Measurements from ENCODE around the gene TRIM16. TPM values are rescaled to one million over a fixed set of nuclear protein-coding genes. Genes with fewer than 3 reads are reported as not detected.

The TRIM16 gene
- total RNA-seq, 1 experiment from 2014 or later, result 17.7 TPM

GRCh38 chr17:15652960-15653359 lies 31.2 kb downstream of the TRIM16 start:
- no peak for DNase-seq
- H3K18ac ChIP-seq (ENCODE audit: insufficient read length, low read depth, low read length), result no peak overlapping the region
- H3K4me1 ChIP-seq (ENCODE audit: insufficient read depth, low read length), result peaks cover 3% of the 10 kb centered on the region; the same call in 1 of the 2 replicates
- H4K8ac ChIP-seq (replicated peaks; ENCODE audit: insufficient read length, low read depth, low read length), result no peak overlapping the region
- no peak overlapping the region for H4K91ac ChIP-seq (ENCODE audit: insufficient read length, low read depth, low read length)
- no CpG with 5 or more reads among the region's 6 CpGs for WGBS (ENCODE audit: extremely low coverage, insufficient read length, low lambda C conversion rate)
- H3K79me1 ChIP-seq (ENCODE audit: insufficient read depth, low read depth, low read length, poor library complexity, severe bottlenecking), result no peaks in the 10 kb centered on the region
- H3K27me3 ChIP-seq (ENCODE audit: insufficient read depth, low read length), result no peaks in the 10 kb centered on the region
- no peaks in the 10 kb centered on the region for H3K23me2 ChIP-seq (ENCODE audit: insufficient read length, low read depth, low read length, poor library complexity, severe bottlenecking)
- H2AFZ ChIP-seq (ENCODE audit: low read length), result no peak overlapping the region
- no peak overlapping the region for H3K9ac ChIP-seq (ENCODE audit: extremely low read depth, insufficient read length, low read length)
- H3K4me2 ChIP-seq (ENCODE audit: insufficient read depth, insufficient read length, low read length), result no peak overlapping the region
- Mint-ChIP-seq H3K4me3 (no peak overlapping the region), H3K27ac (no peak overlapping the region), H3K9me3 (no peaks in the 10 kb centered on the region), H3K4me1 (peaks cover 33 to 46% of the 10 kb centered on the region in 2 experiments), H3K27me3 (ENCODE audit: low read depth) (peaks cover 1% of the 10 kb centered on the region; the same call in 1 of the 2 replicates), H3K36me3 (ENCODE audit: insufficient read depth in 1 of 3, low read depth in 3 of 3) (peaks cover 5 to 24% (median 15%) of the 10 kb centered on the region in 3 experiments; a peak in 6 of 7 replicates)
- no peaks in the 10 kb centered on the region for H3K9me3 ChIP-seq (ENCODE audit: control insufficient read depth, low read depth, low read length)
- H2BK5ac ChIP-seq (ENCODE audit: insufficient read length, low read length), result no peak overlapping the region
- no peak overlapping the region for H3K4ac ChIP-seq (ENCODE audit: low read depth, low read length)
- H4K20me1 ChIP-seq (ENCODE audit: control insufficient read depth, insufficient read depth, insufficient read length), result no peaks in the 10 kb centered on the region
- no peak overlapping the region for H2AK5ac ChIP-seq (ENCODE audit: insufficient read length, low read length)
- TF ChIP-seq CTCF (conservative IDR thresholded peaks at IDR 0.05), result no peak
- no peaks in the 10 kb centered on the region for H3K79me2 ChIP-seq (ENCODE audit: insufficient read depth, low read length)
- no peak overlapping the region for H2BK12ac ChIP-seq (ENCODE audit: insufficient read length, low read depth, low read length)
- no peak overlapping the region for H3K27ac ChIP-seq (ENCODE audit: insufficient read length, low read depth, low read length)
- no peak overlapping the region for H3K14ac ChIP-seq (ENCODE audit: insufficient read depth, low read length)
- no peak overlapping the region for H3T11ph ChIP-seq (ENCODE audit: low read length)
- no peak overlapping the region for H3K23ac ChIP-seq (ENCODE audit: insufficient read length, low read depth, low read length)
- H2BK15ac ChIP-seq (ENCODE audit: low read depth, low read length), result no peak overlapping the region
- no peak overlapping the region for H2BK120ac ChIP-seq (ENCODE audit: low read depth, low read length, poor library complexity, severe bottlenecking)
- no peak overlapping the region for H2BK20ac ChIP-seq (ENCODE audit: low read depth, low read length, poor library complexity, severe bottlenecking)
- H4K5ac ChIP-seq (ENCODE audit: insufficient read length, low read depth, low read length), result no peak overlapping the region
- no peak overlapping the region for H3K56ac ChIP-seq (ENCODE audit: insufficient read length, low read depth, low read length)
